ENCODE results near the gene EPO.

DNA sequence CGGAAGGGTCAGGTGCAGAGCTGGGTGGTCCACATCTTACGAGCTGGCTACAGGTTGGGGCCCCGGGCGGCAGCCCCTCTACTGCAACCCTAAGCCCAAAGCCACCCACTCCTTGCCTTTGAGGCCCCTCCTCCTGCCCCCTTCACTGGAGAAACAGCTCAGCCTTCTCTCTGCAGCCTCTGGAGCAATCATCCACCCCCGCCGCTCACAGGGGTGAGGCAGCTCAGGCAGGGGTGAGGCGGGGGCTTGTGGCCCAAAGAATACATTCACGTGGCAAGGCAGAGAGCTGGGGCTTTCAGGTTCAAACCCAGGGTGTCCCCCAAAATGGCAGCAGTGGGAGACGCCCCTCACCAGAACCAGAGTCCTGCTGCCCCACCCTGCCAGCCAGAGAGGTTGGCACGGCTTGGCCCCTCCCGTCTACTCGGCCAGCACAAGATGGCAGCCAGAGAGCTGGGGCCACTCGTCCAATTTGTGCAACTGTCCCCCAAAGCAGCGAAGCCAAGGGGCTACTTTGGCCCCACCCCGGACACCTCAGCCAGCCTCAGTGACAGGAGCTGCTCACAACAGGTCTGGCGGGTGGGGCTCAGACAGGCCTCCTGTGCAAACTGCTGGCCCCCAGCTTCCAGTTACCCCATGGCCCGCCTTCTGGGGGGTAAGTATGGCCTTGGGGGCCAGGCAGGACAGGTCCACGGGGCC lies 39.5 kb upstream of the EPO start:
- TF ChIP-seq CTCF (IDR thresholded peaks at IDR 0.05) (no peak), EZH2 (IDR thresholded peaks at IDR 0.05) (no peak)

Data from neural progenitor cell (in vitro differentiated cells).